SK-N-SH treated with all-trans-retinoic acid at 6 μM for 48 hours (cell line): ENCODE results near the gene COPG2.

Source experiments
- ATAC-seq: fragments of 200-7000 bp; cut with Tn5 transposase; 3 replicates; pipeline ENCODE4 v1.9.1; 2020; ENCODE audit warnings: mild to moderate bottlenecking, moderate library complexity
- ARNTL ChIP-seq: fragments of 450-650 bp; formaldehyde crosslinking; IDR thresholded peaks from 2 replicates; pipeline ENCODE4 v1.5.0; 2020; ENCODE audit warnings: low read depth, mild to moderate bottlenecking, moderate library complexity, borderline replicate concordance
- BACH2 ChIP-seq: fragments of 250-450 bp; sonication (Bioruptor Pico); IDR thresholded peaks from 2 replicates; pipeline ENCODE4 v1.9.0; 2021; ENCODE audit warnings: mild to moderate bottlenecking, borderline replicate concordance
- CREB5 ChIP-seq: fragments of 250-450 bp; sonication (Bioruptor Pico); IDR thresholded peaks from 2 replicates; pipeline ENCODE4 v1.5.1; 2020; ENCODE audit warnings: low read depth, mild to moderate bottlenecking, moderate library complexity
- CSDC2 ChIP-seq: fragments of 250-450 bp; sonication (Bioruptor Pico); IDR thresholded peaks from 2 replicates; pipeline ENCODE4 v1.5.0; 2020; ENCODE audit warnings: mild to moderate bottlenecking, moderate library complexity
- CSRNP3 ChIP-seq: fragments of 250-450 bp; sonication (Bioruptor Pico); IDR thresholded peaks from 2 replicates; pipeline ENCODE4 v1.5.1; 2021; ENCODE audit warnings: mild to moderate bottlenecking, moderate library complexity
- ESRRG ChIP-seq: fragments of 250-450 bp; sonication (Bioruptor Pico); IDR thresholded peaks from 2 replicates; pipeline ENCODE4 v1.6.1; 2021; ENCODE audit warnings: mild to moderate bottlenecking
- GLIS3 ChIP-seq: fragments of 250-450 bp; sonication (Bioruptor Pico); IDR thresholded peaks from 2 replicates; pipeline ENCODE4 v1.5.0; 2020; ENCODE audit warnings: mild to moderate bottlenecking, moderate library complexity
- ISL1 ChIP-seq: fragments of 250-450 bp; sonication (Bioruptor Pico); IDR thresholded peaks from 2 replicates; pipeline ENCODE4 v2.1.2; 2022; ENCODE audit warnings: mild to moderate bottlenecking, moderate library complexity
- OSR1 ChIP-seq: fragments of 250-450 bp; sonication (Bioruptor Pico); IDR thresholded peaks from 2 replicates; pipeline ENCODE4 v1.8.0; 2022; ENCODE audit warnings: moderate library complexity, mild to moderate bottlenecking, inconsistent platforms
- PATZ1 ChIP-seq: fragments of 250-450 bp; sonication (Bioruptor Pico); IDR thresholded peaks from 2 replicates; pipeline ENCODE4 v1.8.0; 2020; ENCODE audit warnings: mild to moderate bottlenecking, moderate library complexity, borderline replicate concordance
- POU6F1 ChIP-seq: fragments of 250-450 bp; sonication (Bioruptor Pico); IDR thresholded peaks from 2 replicates; pipeline ENCODE4 v1.8.0; 2021; ENCODE audit warnings: low read depth, mild to moderate bottlenecking, moderate library complexity, borderline replicate concordance
- PPARA ChIP-seq: fragments of 250-450 bp; sonication (Bioruptor Pico); IDR thresholded peaks from 2 replicates; pipeline ENCODE4 v1.5.0; 2020; ENCODE audit warnings: mild to moderate bottlenecking, borderline replicate concordance
- RARB ChIP-seq: fragments of 250-450 bp; sonication (Bioruptor Pico); IDR thresholded peaks from 2 replicates; pipeline ENCODE4 v1.8.0; 2021; ENCODE audit warnings: mild to moderate bottlenecking, moderate library complexity
- SNAI2 ChIP-seq: fragments of 250-450 bp; sonication (Bioruptor Pico); IDR thresholded peaks from 2 replicates; pipeline ENCODE4 v1.5.0; 2020; ENCODE audit warnings: mild to moderate bottlenecking, moderate library complexity
- TCF4 ChIP-seq: fragments of 250-450 bp; sonication (Bioruptor Pico); IDR thresholded peaks from 2 replicates; pipeline ENCODE4 v1.8.0; 2021; ENCODE audit warnings: mild to moderate bottlenecking, moderate library complexity, borderline replicate concordance
- TOX ChIP-seq: fragments of 250-450 bp; sonication (Bioruptor Pico); IDR thresholded peaks from 2 replicates; pipeline ENCODE4 v1.8.0; 2021; ENCODE audit warnings: mild to moderate bottlenecking, moderate library complexity, borderline replicate concordance
- TSHZ2 ChIP-seq: fragments of 250-450 bp; sonication (Bioruptor Pico); IDR thresholded peaks from 2 replicates; pipeline ENCODE4 v1.5.0; 2020; ENCODE audit warnings: mild to moderate bottlenecking, moderate library complexity
- ZC3H10 ChIP-seq: fragments of 250-450 bp; sonication (Bioruptor Pico); IDR thresholded peaks from 2 replicates; pipeline ENCODE4 v1.5.1; 2021; ENCODE audit warnings: mild to moderate bottlenecking, moderate library complexity
- ZFP30 ChIP-seq: fragments of 450-650 bp; formaldehyde crosslinking; IDR thresholded peaks from 2 replicates; pipeline ENCODE4 v1.5.0; 2022; ENCODE audit warnings: mild to moderate bottlenecking, moderate library complexity
- ZNF565 ChIP-seq: fragments of 450-650 bp; formaldehyde crosslinking; conservative IDR thresholded peaks from 2 replicates; pipeline ENCODE4 v1.5.0; 2020; ENCODE audit warnings: low read depth, mild to moderate bottlenecking, moderate library complexity

COPG2 gene

GRCh38 chr7:130708001-130708400 lies 39.5 kb upstream of the COPG2 start:
- TF ChIP-seq ARNTL (CRISPR knock-in tag) (no peak), CSDC2 (no peak), ISL1 (CRISPR knock-in tag) (no peak), TSHZ2 (CRISPR knock-in tag) (no peak), GLIS3 (CRISPR knock-in tag) (no peak), PATZ1 (CRISPR knock-in tag) (no peak), BACH2 (CRISPR knock-in tag) (no peak), RARB (CRISPR knock-in tag) (no peak), ZNF565 (CRISPR knock-in tag) (no peak)

GRCh38 chr7:130703851-130704250 lies 35.3 kb upstream of the COPG2 start:
- ATAC-seq, result no peak
- TF ChIP-seq CREB5 (no peak), TCF4 (no peak), RARB (CRISPR knock-in tag) (no peak), CSRNP3 (CRISPR knock-in tag) (no peak), ZC3H10 (CRISPR knock-in tag) (no peak), TOX (no peak), CSDC2 (no peak)

More at GRCh38 chr7:130708001-130708400, 39.5 kb upstream of the COPG2 start:
- no peak for ATAC-seq

GRCh38 chr7:130701650-130702049 lies 33.1 kb upstream of the COPG2 start:
- no peak for ATAC-seq
- no peak for TF ChIP-seq PATZ1 (CRISPR knock-in tag)
- TF ChIP-seq ZFP30 (CRISPR knock-in tag), result no peak
- no peak for TF ChIP-seq RARB (CRISPR knock-in tag)
- no peak for TF ChIP-seq ESRRG
- TF ChIP-seq CSDC2, result no peak
- no peak for TF ChIP-seq POU6F1 (CRISPR knock-in tag)
- no peak for TF ChIP-seq BACH2 (CRISPR knock-in tag)
- no peak for TF ChIP-seq PPARA (CRISPR knock-in tag)
- no peak for TF ChIP-seq ARNTL (CRISPR knock-in tag)
- no peak for TF ChIP-seq OSR1 (CRISPR knock-in tag)
- no peak for TF ChIP-seq ZC3H10 (CRISPR knock-in tag)
- no peak for TF ChIP-seq ISL1 (CRISPR knock-in tag)
- no peak for TF ChIP-seq CSRNP3 (CRISPR knock-in tag)
- TF ChIP-seq SNAI2 (CRISPR knock-in tag), result no peak
